ENCODE data around the gene MBLAC2.
A peak's percentile ranks its signal among the peaks of the same experiment; 100 is the strongest.

The MBLAC2 gene

GRCh38 chr5:90474235-90475107 is at the start of gene MBLAC2, which contains the start of gene POLR3G:
Gene MBLAC2 (minus strand): TSS chr5:90474771. CDS start chr5:90474292, 479 bp downstream.
Gene POLR3G (plus strand): TSS chr5:90474864. CDS start chr5:90485568, 10,704 bp downstream.
- H3K27ac ChIP-seq = peak within 1 kb of the TSS; percentile 89
- TF ChIP-seq CTCF (conservative IDR thresholded peaks at IDR 0.05) = peak; percentile 55
- TF ChIP-seq ZFX (IDR thresholded peaks at IDR 0.05) = peak; percentile 61; the same call in 1 of the 2 replicates

GRCh38 chr5:90519081-90519480 is 44.5 kb upstream of the MBLAC2 start:
- TF ChIP-seq ZFX (IDR thresholded peaks at IDR 0.05) (no peak), CTCF (conservative IDR thresholded peaks at IDR 0.05) (no peak)
- H3K27ac ChIP-seq = no peak overlapping the region

GRCh38 chr5:90518661-90519060 is 44.1 kb upstream of the MBLAC2 start:
- TF ChIP-seq CTCF (conservative IDR thresholded peaks at IDR 0.05) = no peak
- no peak for TF ChIP-seq ZFX (IDR thresholded peaks at IDR 0.05)
- no peak overlapping the region for H3K27ac ChIP-seq

- H3K27ac ChIP-seq = no peak overlapping the region
- TF ChIP-seq CTCF (conservative IDR thresholded peaks at IDR 0.05) (no peak), ZFX (IDR thresholded peaks at IDR 0.05) (no peak)
These were observed 39.9 kb upstream of the MBLAC2 start for GRCh38 chr5:90514520-90514919.

GRCh38 chr5:90510438-90510837 is 35.9 kb upstream of the MBLAC2 start:
- H3K27ac ChIP-seq = no peak overlapping the region
- no peak for TF ChIP-seq ZFX (IDR thresholded peaks at IDR 0.05)
- no peak for TF ChIP-seq CTCF (conservative IDR thresholded peaks at IDR 0.05)

- H3K27ac ChIP-seq = no peak overlapping the region
- TF ChIP-seq CTCF (conservative IDR thresholded peaks at IDR 0.05) = no peak
- TF ChIP-seq ZFX (IDR thresholded peaks at IDR 0.05) = no peak
These were observed 31.6 kb upstream of the MBLAC2 start for GRCh38 chr5:90506221-90506620.

- no peak overlapping the region for H3K27ac ChIP-seq
- TF ChIP-seq CTCF (conservative IDR thresholded peaks at IDR 0.05) (no peak), ZFX (IDR thresholded peaks at IDR 0.05) (no peak)
These were observed 30.2 kb upstream of the MBLAC2 start for GRCh38 chr5:90504743-90505142.

Data from C4-2B (cell line).